Right atrium auricular region (tissue), 2 donors: ENCODE measurements around the gene ODF4. TPM values are rescaled to one million over a fixed set of nuclear protein-coding genes. Genes with fewer than 3 reads are reported as not detected.

Experiments used
- DNase-seq: peaks from one replicate; pipeline ENCODE4 v3.0.0-alpha.2; 2019; ENCODE audit warnings: low spot score
- H3K27ac ChIP-seq, 2 donors: fragments of 200-600 bp; sonication (generic); 1 replicate in 1 of 2; 2 replicates in 1 of 2; pipeline ENCODE4 v1.5.1; 2016 to 2019
- H3K27me3 ChIP-seq, 2 donors: fragments of 200-600 bp; sonication (generic); one replicate each; pipeline versions ENCODE4 v1.5.1 to v1.6.0; 2017 to 2019
- H3K36me3 ChIP-seq: fragments of 200-600 bp; sonication (generic); one replicate; pipeline ENCODE4 v1.5.1; 2016
- H3K4me1 ChIP-seq, 2 donors: fragments of 200-600 bp; sonication (generic); one replicate each; pipeline versions ENCODE4 v1.5.1 to v1.6.0; 2017 to 2019
- H3K4me3 ChIP-seq, 2 donors: fragments of 200-600 bp; sonication (generic); 1 replicate in 1 of 2; 2 replicates in 1 of 2; pipeline ENCODE4 v1.5.1; 2017 to 2019; ENCODE audit warnings: mild to moderate bottlenecking in 1 of 2, moderate library complexity in 1 of 2
- H3K9me3 ChIP-seq, 2 donors: fragments of 200-600 bp; sonication (generic); one replicate each; pipeline ENCODE4 v1.5.1; 2019
- total RNA-seq, 2 donors: library from RNA; depleted of rRNA; stranded (reverse); fragments of >200 nt; gene quantifications; one replicate each; pipeline ENCODE4 v1.1.0, GENCODE V29; 2016
- TF ChIP-seq, protein P1 (sequence below), 2 donors: fragments of 200-600 bp; sonication (generic); IDR thresholded peaks; one replicate each; pipeline ENCODE4 v1.5.1; 2019; ENCODE audit warnings: antibody characterized with exemption in 2 of 2

The ODF4 gene, protein sequence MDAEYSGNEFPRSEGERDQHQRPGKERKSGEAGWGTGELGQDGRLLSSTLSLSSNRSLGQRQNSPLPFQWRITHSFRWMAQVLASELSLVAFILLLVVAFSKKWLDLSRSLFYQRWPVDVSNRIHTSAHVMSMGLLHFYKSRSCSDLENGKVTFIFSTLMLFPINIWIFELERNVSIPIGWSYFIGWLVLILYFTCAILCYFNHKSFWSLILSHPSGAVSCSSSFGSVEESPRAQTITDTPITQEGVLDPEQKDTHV
- not detected for total RNA-seq

DNA sequence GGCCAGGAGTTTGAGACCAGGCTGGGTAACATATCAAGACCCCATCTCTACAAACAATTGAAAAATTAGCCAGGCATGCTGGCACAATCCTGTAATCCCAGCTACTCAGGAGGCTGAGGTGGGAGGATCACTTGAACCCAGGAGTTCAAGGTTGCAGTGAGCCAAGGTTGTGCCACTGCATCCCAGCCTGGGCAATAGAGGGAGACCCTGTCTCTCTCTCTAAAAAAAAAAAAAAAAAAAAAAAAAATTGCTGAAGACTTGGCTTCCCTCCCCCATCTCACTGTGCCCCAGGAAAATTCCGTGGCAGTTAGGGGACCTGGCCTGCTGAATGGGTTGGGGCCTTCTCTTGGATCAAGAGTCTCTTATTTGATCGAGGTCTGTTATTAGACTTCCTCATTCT lies at the start of gene ODF4:
Gene ODF4, plus strand, starts transcription at position 301 of the 400 bp plus-strand sequence. CDS start 212 bp downstream, outside the sequence.
- DNase-seq = no peak
- TF ChIP-seq, protein P1, sequence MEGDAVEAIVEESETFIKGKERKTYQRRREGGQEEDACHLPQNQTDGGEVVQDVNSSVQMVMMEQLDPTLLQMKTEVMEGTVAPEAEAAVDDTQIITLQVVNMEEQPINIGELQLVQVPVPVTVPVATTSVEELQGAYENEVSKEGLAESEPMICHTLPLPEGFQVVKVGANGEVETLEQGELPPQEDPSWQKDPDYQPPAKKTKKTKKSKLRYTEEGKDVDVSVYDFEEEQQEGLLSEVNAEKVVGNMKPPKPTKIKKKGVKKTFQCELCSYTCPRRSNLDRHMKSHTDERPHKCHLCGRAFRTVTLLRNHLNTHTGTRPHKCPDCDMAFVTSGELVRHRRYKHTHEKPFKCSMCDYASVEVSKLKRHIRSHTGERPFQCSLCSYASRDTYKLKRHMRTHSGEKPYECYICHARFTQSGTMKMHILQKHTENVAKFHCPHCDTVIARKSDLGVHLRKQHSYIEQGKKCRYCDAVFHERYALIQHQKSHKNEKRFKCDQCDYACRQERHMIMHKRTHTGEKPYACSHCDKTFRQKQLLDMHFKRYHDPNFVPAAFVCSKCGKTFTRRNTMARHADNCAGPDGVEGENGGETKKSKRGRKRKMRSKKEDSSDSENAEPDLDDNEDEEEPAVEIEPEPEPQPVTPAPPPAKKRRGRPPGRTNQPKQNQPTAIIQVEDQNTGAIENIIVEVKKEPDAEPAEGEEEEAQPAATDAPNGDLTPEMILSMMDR (IDR thresholded peaks at IDR 0.05) = no peak
- H3K4me3 ChIP-seq = no peak within 1 kb of the TSS

DNA sequence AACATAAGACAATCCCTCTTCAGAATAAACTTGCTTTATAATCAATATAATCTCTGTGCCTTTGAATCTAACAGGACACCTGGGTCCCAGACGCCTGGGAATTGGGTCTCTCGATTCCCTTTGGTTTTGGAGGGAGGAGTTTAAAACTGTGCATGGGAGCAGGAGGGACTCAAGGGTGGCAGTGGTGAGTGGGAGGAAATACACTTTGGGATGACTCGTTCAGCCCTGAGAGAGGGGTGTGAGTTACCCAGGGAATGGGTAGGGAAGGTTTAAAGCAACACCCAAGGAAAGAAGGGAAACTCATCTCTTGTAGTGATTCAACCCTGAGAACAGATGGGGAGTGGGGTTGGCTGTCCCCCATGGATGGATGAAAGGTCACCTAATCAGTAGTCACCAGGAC lies 49.6 kb upstream of the ODF4 start:
- H3K4me1 ChIP-seq = peaks cover 0 to 29% of the 10 kb centered on the region in 2 donors
- TF ChIP-seq, protein P1 (IDR thresholded peaks at IDR 0.05) = no peak
- no peak overlapping the region for H3K4me3 ChIP-seq
- no peak for DNase-seq
- H3K36me3 ChIP-seq = no peaks in the 10 kb centered on the region
- no peak overlapping the region for H3K27ac ChIP-seq
- no peaks in the 10 kb centered on the region for H3K27me3 ChIP-seq
- H3K9me3 ChIP-seq = no peaks in the 10 kb centered on the region

More for the DNA sequence above, at the start of gene ODF4:
- H3K4me1 ChIP-seq = peaks cover 0 to 9% of the 10 kb centered on the region in 2 donors
- no peaks in the 10 kb centered on the region for H3K9me3 ChIP-seq
- no peak within 1 kb of the TSS for H3K27ac ChIP-seq
- no peaks in the 10 kb centered on the region for H3K36me3 ChIP-seq
- H3K27me3 ChIP-seq = no peaks in the 10 kb centered on the region

DNA sequence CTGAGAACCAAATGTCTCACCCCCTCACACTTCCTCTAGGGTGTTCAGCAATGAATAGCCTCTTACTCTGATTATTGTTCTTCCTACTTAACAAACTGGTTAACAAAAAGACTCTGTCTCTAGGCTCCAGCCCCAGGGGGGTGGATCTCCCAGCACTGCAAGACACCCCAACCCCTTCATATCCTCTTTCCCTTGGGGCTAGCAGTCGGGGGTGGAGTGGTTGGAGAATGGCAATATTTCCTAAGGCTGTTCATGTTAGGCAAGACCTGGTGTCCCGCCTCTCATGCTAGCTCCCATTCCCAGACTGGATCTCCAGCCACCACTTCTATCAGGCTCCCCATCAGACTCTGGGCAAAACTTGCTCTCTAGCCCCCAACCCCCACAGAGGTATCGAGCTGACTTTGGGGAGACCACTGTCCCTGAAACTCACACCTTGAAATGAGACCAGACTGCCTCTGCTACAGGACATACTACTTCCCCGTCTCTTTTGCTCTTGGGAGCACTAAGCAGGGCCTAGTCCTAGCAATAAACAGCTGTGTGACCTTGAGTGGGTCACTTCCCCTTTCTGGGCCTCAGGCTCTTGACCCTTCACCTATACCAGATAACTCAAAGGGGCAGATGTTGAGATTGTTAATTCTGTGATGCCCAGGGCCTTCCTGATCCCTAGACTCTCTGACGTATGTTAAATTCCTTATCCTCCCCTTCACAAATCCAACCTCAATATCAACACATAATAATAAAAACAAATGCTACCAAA lies 46.8 kb upstream of the ODF4 start:
- no peak overlapping the region for H3K4me3 ChIP-seq
- H3K9me3 ChIP-seq = no peaks in the 10 kb centered on the region
- no peaks in the 10 kb centered on the region for H3K27me3 ChIP-seq
- H3K27ac ChIP-seq = no peak overlapping the region
- H3K36me3 ChIP-seq = no peaks in the 10 kb centered on the region
- TF ChIP-seq, protein P1 (IDR thresholded peaks at IDR 0.05) = no peak
- DNase-seq = no peak
- H3K4me1 ChIP-seq = peaks cover 0 to 31% of the 10 kb centered on the region in 2 donors

DNA sequence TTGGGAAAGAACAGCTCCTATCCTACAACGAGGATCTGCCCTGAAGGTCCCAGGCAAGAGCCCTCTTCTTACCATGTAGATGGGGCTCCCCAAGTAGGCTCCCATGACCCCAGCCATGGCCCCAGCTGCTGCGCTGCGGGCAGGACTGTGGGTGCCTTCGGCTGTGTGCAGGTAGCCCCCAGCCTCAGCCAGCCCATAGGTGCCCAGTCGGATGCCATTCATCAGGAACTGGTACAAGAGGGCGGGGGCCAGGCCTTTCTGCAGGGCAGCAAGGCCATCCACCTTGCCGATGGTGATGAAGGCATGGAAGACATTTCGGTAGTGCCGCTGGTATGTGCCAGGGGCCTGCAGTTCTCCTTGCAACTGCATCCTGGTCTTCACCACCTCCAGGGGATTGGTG lies 45.3 kb upstream of the ODF4 start:
- DNase-seq = no peak
- Histone ChIP-seq H3K4me1 (peaks cover 0 to 20% of the 10 kb centered on the region in 2 donors), H3K27me3 (no peaks in the 10 kb centered on the region), H3K9me3 (no peaks in the 10 kb centered on the region), H3K27ac (peak overlapping the region in 1 of 2 donors; percentile 89), H3K4me3 (peak overlapping the region in 1 of 2 donors; percentile 67), H3K36me3 (no peaks in the 10 kb centered on the region)
- TF ChIP-seq, protein P1 (IDR thresholded peaks at IDR 0.05) = no peak

DNA sequence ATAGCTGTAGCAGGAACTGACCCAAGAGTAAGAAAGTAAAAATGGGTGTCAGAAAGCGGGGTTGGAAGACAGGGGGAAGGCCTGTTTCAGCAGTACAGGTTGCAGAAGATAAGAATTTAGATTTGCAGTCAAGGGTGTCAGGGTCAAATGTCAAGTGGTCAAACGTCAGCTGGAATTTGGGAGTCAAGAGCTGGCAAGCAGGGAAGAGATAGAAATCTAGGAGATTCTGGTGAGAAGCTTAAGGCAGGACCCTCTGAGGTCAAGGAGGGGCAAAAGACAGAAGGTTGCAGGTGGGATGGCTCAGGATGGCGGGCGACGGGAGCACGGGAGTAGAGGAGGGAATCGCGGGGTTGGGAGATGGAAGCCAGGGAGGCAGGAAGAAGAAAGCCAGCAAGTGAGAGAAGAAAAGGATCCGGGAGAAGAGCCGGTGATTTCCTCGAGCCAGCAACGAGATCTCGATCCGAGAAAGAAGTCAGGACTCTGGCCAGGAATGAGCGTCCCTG lies 44.8 kb upstream of the ODF4 start:
- H3K36me3 ChIP-seq = no peaks in the 10 kb centered on the region
- TF ChIP-seq, protein P1 (IDR thresholded peaks at IDR 0.05) = no peak
- H3K4me3 ChIP-seq = peak overlapping the region; percentile 62 to 67
- no peaks in the 10 kb centered on the region for H3K27me3 ChIP-seq
- H3K27ac ChIP-seq = peak overlapping the region; percentile 89 to 93
- DNase-seq = peak; percentile 59
- no peaks in the 10 kb centered on the region for H3K9me3 ChIP-seq
- peaks cover 0 to 15% of the 10 kb centered on the region in 2 donors for H3K4me1 ChIP-seq
